ENCODE measurements around the gene NTN4.

GRCh38 chr12:95700316-95700785, 90.2 kb downstream of the NTN4 start:
- no peak for TF ChIP-seq POLR2A (IDR thresholded peaks at IDR 0.05)
- no peak for TF ChIP-seq POLR2AphosphoS5 (IDR thresholded peaks at IDR 0.05)
- TF ChIP-seq, protein P1, sequence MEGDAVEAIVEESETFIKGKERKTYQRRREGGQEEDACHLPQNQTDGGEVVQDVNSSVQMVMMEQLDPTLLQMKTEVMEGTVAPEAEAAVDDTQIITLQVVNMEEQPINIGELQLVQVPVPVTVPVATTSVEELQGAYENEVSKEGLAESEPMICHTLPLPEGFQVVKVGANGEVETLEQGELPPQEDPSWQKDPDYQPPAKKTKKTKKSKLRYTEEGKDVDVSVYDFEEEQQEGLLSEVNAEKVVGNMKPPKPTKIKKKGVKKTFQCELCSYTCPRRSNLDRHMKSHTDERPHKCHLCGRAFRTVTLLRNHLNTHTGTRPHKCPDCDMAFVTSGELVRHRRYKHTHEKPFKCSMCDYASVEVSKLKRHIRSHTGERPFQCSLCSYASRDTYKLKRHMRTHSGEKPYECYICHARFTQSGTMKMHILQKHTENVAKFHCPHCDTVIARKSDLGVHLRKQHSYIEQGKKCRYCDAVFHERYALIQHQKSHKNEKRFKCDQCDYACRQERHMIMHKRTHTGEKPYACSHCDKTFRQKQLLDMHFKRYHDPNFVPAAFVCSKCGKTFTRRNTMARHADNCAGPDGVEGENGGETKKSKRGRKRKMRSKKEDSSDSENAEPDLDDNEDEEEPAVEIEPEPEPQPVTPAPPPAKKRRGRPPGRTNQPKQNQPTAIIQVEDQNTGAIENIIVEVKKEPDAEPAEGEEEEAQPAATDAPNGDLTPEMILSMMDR (IDR thresholded peaks at IDR 0.05): no peak
